ENCODE results near the gene FNBP1.

FNBP1 gene

GRCh38 chr9:129972816-129973215, 70.2 kb downstream of the FNBP1 start:
- no peaks in the 10 kb centered on the region for H3K27me3 ChIP-seq
- H3K36me3 ChIP-seq: peaks cover 10% of the 10 kb centered on the region
- no peak for TF ChIP-seq CTCF (IDR thresholded peaks at IDR 0.05; ENCODE audit: low read depth, low read length)
- DNase-seq: no peak
- H3K9me3 ChIP-seq: no peaks in the 10 kb centered on the region
- H3K4me1 ChIP-seq: peaks cover 6% of the 10 kb centered on the region; the same call in 1 of the 2 replicates
- H3K4me3 ChIP-seq (ENCODE audit: low read depth, low read length): no peak overlapping the region

- Histone ChIP-seq H3K36me3 (0 out of 2 replicates have a peak, but pooled peaks cover 6% of the 10 kb centered on the region), H3K4me1 (peaks cover 9% of the 10 kb centered on the region), H3K27me3 (no peaks in the 10 kb centered on the region), H3K9me3 (no peaks in the 10 kb centered on the region), H3K4me3 (ENCODE audit: low read depth, low read length) (no peak overlapping the region)
- no peak for DNase-seq
- TF ChIP-seq CTCF (IDR thresholded peaks at IDR 0.05; ENCODE audit: low read depth, low read length): no peak
Observed at GRCh38 chr9:129968690-129969485, 74.1 kb downstream of the FNBP1 start.

DNA sequence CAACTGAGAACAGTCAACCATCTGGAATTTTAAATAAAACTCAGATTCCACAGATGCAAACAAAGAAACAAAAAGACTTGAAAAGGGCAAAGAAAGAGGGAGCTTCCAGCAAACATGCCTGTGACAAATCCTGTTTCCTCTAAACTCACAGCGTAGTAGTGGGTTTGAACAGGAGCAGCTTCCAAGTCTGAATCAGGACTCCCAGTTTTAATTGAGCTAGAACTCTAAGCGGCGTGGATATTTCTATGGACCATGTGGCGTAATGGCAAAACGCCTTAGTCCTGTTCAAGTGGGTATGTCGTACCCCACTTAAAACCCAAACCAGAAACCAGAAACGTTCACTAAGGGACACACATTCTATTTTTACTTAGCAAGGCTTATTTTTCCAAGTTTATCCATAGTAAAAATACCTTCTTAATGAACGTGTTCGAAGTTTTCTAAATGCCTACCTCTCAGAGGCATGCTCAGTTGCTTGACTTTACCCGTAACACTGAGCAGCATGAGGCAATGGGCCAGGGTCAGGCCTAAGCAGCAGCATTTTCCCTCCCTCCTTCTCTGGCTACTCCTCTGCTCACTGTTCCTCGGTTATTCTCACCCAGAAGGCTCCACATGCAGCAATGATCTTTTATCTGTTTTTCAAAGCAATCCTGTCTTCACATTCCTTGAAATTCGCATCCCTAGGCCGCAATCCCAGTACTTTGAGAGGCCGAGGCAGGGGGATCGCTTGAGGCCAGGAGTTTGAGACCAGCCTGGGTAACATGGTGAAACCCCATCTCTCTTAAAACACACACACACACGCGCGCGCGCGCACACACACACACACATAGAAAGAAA, 77.9 kb downstream of the FNBP1 start:
- H3K27me3 ChIP-seq: no peaks in the 10 kb centered on the region
- H3K9me3 ChIP-seq: no peaks in the 10 kb centered on the region
- H3K36me3 ChIP-seq: peaks cover 7% of the 10 kb centered on the region; the same call in 1 of the 2 replicates
- DNase-seq: no peak
- no peak overlapping the region for H3K4me3 ChIP-seq (ENCODE audit: low read depth, low read length)
- TF ChIP-seq CTCF (IDR thresholded peaks at IDR 0.05; ENCODE audit: low read depth, low read length): no peak
- H3K4me1 ChIP-seq: peaks cover 19% of the 10 kb centered on the region

DNA sequence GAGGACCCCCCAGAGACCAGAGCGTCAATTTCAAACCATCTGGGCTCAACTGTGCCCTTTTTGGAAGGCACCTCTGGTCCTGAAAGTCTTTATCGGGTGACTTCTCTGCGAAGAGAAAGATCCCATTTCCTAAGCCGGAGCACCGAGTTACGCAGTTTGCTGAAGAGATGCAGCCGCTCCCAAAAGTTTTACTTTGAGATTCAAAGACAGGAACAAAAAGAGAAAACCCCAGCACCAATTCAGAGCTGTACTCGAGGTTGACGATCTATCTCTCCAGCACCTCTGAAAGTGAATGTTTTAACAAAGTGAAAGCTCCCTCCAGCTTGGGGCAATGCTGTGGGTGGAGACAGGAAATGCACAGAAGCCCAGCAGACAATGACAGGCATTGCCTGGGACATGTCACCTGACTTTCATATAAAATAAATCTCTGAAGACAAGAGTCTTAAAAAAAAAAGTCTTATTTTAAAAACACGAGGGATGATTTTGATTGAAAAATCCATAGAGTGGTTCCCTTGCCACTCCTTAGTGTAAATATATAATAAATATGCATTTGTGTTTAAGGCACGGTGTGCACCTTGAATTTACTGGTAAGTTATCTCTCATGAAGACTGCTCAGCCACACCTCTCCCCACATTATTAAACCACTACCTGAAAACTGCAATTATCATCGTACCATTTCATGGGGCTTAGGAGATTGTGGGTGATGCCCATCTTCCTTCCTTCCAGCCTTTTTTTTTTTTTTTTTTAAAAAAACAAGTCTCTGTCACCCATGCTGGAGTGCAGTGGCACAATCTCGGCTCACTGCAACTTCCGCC, 79.9 kb downstream of the FNBP1 start:
- Histone ChIP-seq H3K9me3 (no peaks in the 10 kb centered on the region), H3K36me3 (peaks cover 10% of the 10 kb centered on the region; the same call in 1 of the 2 replicates), H3K27me3 (no peaks in the 10 kb centered on the region), H3K4me1 (peaks cover 13% of the 10 kb centered on the region), H3K4me3 (ENCODE audit: low read depth, low read length) (peak overlapping the region; percentile 83)
- peak; percentile 36 for DNase-seq
- no peak for TF ChIP-seq CTCF (IDR thresholded peaks at IDR 0.05; ENCODE audit: low read depth, low read length)

DNA sequence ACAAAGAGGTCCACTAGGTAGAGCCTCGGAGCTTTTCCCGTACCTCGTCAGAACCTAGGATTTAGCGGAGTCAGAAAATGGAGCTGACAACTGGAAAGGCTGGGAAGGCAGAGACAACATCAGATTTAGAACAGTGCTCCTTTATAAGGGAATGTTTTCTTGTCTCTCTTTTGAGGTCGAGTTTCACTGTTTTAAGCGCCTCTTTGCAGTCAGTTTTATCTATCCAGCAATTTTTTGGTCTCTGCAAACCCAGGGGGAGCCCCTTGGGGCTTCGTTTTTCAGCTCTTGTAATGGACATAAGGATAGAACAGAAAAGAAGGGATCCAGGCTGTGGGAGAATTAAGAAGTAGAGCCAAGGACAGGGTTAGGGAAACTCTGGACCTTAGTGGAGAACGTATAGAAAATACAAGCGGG, 80.5 kb downstream of the FNBP1 start:
- no peak for DNase-seq
- H3K9me3 ChIP-seq: no peaks in the 10 kb centered on the region
- peaks cover 13% of the 10 kb centered on the region for H3K4me1 ChIP-seq
- no peak for TF ChIP-seq CTCF (IDR thresholded peaks at IDR 0.05; ENCODE audit: low read depth, low read length)
- peaks cover 10% of the 10 kb centered on the region; the same call in 1 of the 2 replicates for H3K36me3 ChIP-seq
- H3K27me3 ChIP-seq: no peaks in the 10 kb centered on the region
- peak overlapping the region; percentile 83 for H3K4me3 ChIP-seq (ENCODE audit: low read depth, low read length)

Measured in BE2C (cell line).